ENCODE data around the gene ANKLE1.

Gene ANKLE1

DNA sequence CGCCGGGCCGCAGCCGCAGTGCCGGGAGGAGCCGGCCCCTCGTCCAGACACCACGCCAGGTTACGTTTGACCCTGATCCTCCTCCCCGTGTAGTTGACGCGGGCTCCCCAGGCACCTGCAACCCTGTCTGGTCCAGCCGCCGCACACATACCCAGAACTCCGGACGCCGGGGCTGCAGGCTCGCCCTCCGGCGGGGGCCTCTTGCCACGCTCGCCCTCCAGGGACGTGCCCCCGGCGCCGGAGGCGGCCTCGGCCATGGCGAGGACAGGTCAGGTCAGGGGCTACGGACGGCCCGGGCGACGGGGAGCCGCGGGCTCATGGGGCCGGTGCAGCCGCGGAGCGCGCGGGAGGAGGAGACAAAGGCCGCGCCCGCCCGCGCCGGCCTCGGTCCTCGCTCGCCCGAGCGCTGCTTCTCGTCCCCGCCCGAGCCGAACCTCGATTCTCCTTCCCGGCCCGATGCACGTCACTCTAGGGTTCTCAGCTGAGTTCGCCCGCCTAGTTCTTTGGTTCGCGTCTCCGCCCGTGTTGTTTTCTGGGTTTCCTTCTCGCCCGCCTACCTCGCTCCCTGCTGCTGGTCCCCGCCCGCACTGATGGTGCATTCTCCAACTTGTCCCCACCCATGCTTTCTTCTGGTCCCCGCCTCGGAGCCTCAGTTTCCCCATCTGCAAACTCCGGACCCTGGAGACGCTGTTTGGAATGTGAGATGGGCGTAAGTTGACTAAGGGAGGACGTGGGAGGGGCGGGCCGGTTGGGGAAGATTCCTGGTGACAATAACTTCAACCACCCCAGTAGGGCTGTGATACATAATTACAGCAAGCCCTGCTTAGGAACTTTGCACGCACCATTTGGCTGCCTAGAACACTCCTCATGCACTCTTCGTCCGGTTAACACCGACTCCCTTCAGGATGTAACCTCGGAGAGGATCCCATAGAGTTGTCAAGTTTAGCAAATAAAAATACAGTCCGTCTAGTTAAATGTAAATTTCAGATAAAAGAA, 53.0 kb downstream of the ANKLE1 start, which contains the start of gene ANO8 (continued):
- TF ChIP-seq, protein P1, sequence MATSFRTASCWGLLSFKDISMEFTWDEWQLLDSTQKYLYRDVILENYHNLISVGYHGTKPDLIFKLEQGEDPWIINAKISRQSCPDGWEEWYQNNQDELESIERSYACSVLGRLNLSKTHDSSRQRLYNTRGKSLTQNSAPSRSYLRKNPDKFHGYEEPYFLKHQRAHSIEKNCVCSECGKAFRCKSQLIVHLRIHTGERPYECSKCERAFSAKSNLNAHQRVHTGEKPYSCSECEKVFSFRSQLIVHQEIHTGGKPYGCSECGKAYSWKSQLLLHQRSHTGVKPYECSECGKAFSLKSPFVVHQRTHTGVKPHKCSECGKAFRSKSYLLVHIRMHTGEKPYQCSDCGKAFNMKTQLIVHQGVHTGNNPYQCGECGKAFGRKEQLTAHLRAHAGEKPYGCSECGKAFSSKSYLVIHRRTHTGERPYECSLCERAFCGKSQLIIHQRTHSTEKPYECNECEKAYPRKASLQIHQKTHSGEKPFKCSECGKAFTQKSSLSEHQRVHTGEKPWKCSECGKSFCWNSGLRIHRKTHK (tag by site-specific recombination; IDR thresholded peaks at IDR 0.05), result 0 out of 2 replicates have a peak, but pooled peaks have one; percentile 18
- TF ChIP-seq KLF7 (tag by site-specific recombination; IDR thresholded peaks at IDR 0.05; ENCODE audit: borderline replicate concordance) (peak; percentile 100), ZNF23 (tag by site-specific recombination; IDR thresholded peaks at IDR 0.05; ENCODE audit: borderline replicate concordance) (peak; percentile 75; the same call in 1 of the 2 replicates), ZNF426 (tag by site-specific recombination; IDR thresholded peaks at IDR 0.05) (no peak), HOXC10 (CRISPR knock-in tag; IDR thresholded peaks at IDR 0.05) (peak; percentile 95), GLI4 (tag by site-specific recombination; IDR thresholded peaks at IDR 0.05) (peak; percentile 99; the same call in 1 of the 2 replicates), PRDM6 (tag by site-specific recombination; IDR thresholded peaks at IDR 0.05) (peak; percentile 49; the same call in 1 of the 2 replicates), ZNF670 (tag by site-specific recombination; IDR thresholded peaks at IDR 0.05; ENCODE audit: low read depth) (no peak), ZNF366 (tag by site-specific recombination; conservative IDR thresholded peaks at IDR 0.05) (peak; percentile 80), ZNF274 (IDR thresholded peaks at IDR 0.05; ENCODE audit: low read length) (no peak), ZNF274 (tag by site-specific recombination; IDR thresholded peaks at IDR 0.05; ENCODE audit: borderline replicate concordance) (no peak), ZEB2 (tag by site-specific recombination; IDR thresholded peaks at IDR 0.05) (peak; percentile 98), ZIC2 (tag by site-specific recombination; IDR thresholded peaks at IDR 0.05) (peak; percentile 79), ZNF280D (tag by site-specific recombination; IDR thresholded peaks at IDR 0.05) (0 out of 2 replicates have a peak, but pooled peaks have one; percentile 15), ZNF600 (tag by site-specific recombination; IDR thresholded peaks at IDR 0.05) (peak; percentile 96), ZNF248 (tag by site-specific recombination; IDR thresholded peaks at IDR 0.05) (no peak), TCF7L2 (IDR thresholded peaks at IDR 0.05; ENCODE audit: borderline replicate concordance, low read depth, low read length) (no peak), ZNF174 (tag by site-specific recombination; IDR thresholded peaks at IDR 0.05) (no peak), GLI2 (tag by site-specific recombination; IDR thresholded peaks at IDR 0.05; ENCODE audit: borderline replicate concordance, low read depth) (no peak), ZNF558 (tag by site-specific recombination; IDR thresholded peaks at IDR 0.05) (peak; percentile 63; the same call in 1 of the 2 replicates), SP2 (tag by site-specific recombination; IDR thresholded peaks at IDR 0.05) (peak; percentile 87), ZNF16 (tag by site-specific recombination; IDR thresholded peaks at IDR 0.05; ENCODE audit: low read depth) (no peak), YY1 (tag by site-specific recombination; IDR thresholded peaks at IDR 0.05) (peak; percentile 82), ZNF521 (tag by site-specific recombination; IDR thresholded peaks at IDR 0.05) (no peak), MZF1 (tag by site-specific recombination; IDR thresholded peaks at IDR 0.05; ENCODE audit: borderline replicate concordance) (peak; percentile 87)
- TF ChIP-seq, protein P2, sequence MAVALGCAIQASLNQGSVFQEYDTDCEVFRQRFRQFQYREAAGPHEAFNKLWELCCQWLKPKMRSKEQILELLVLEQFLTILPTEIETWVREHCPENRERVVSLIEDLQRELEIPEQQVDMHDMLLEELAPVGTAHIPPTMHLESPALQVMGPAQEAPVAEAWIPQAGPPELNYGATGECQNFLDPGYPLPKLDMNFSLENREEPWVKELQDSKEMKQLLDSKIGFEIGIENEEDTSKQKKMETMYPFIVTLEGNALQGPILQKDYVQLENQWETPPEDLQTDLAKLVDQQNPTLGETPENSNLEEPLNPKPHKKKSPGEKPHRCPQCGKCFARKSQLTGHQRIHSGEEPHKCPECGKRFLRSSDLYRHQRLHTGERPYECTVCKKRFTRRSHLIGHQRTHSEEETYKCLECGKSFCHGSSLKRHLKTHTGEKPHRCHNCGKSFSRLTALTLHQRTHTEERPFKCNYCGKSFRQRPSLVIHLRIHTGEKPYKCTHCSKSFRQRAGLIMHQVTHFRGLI (tag by site-specific recombination; IDR thresholded peaks at IDR 0.05), result peak; percentile 58
- TF ChIP-seq, protein P3, sequence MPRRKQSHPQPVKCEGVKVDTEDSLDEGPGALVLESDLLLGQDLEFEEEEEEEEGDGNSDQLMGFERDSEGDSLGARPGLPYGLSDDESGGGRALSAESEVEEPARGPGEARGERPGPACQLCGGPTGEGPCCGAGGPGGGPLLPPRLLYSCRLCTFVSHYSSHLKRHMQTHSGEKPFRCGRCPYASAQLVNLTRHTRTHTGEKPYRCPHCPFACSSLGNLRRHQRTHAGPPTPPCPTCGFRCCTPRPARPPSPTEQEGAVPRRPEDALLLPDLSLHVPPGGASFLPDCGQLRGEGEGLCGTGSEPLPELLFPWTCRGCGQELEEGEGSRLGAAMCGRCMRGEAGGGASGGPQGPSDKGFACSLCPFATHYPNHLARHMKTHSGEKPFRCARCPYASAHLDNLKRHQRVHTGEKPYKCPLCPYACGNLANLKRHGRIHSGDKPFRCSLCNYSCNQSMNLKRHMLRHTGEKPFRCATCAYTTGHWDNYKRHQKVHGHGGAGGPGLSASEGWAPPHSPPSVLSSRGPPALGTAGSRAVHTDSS (tag by site-specific recombination; IDR thresholded peaks at IDR 0.05), result peak; percentile 82
- TF ChIP-seq, protein P4, sequence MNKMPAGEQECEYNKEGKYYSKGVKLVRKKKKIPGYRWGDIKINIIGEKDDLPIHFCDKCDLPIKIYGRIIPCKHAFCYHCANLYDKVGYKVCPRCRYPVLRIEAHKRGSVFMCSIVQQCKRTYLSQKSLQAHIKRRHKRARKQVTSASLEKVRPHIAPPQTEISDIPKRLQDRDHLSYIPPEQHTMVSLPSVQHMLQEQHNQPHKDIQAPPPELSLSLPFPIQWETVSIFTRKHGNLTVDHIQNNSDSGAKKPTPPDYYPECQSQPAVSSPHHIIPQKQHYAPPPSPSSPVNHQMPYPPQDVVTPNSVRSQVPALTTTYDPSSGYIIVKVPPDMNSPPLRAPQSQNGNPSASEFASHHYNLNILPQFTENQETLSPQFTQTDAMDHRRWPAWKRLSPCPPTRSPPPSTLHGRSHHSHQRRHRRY (tag by site-specific recombination; IDR thresholded peaks at IDR 0.05), result no peak

Data from HEK293 (cell line).